Measurements from ENCODE around the gene OPHN1.

DNA sequence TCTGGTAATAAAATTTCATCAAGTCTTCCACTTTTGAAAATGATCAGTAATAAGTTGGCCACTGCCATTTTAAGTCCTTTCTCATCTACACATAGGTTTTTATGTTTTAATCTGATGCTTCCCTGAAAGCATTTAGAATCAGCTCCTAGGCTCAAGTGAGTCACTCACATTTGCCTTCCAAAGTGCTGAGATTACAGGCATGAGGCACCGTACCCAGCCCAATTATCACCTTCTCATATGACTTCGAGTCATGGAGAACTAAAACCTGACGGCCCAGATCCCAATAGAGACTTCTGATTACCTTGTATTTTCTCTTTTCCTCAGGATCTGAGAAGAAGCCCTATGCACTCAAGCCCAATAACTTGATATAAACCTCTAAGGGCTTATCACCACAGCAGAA is 140.8 kb downstream of the OPHN1 start:
- TF ChIP-seq CTCF (IDR thresholded peaks at IDR 0.05) (no peak), POLR2A (IDR thresholded peaks at IDR 0.05) (no peak)
